Endothelial cell of umbilical vein (primary cell): ENCODE measurements around the gene UMPS. TPM values are rescaled to one million over a fixed set of nuclear protein-coding genes. Genes with fewer than 3 reads are reported as not detected.

ENCODE experiments used
- Bru-seq: library from RNA; stranded (reverse); fragments of 400-500 nt; gene quantifications from one replicate; lab custom pipeline; 2021; lab: Mats Ljungman, UMichigan
- BruChase-seq, 2 experiments: library from RNA; stranded (reverse); fragments of 400-500 nt; gene quantifications; one replicate each; lab custom pipeline; 2021; lab: Mats Ljungman, UMichigan
- BruUV-seq: library from RNA; stranded (reverse); fragments of 400-500 nt; replicated peaks from 2 replicates; lab custom pipeline; 2021; lab: Mats Ljungman, UMichigan
- CTCF ChIA-PET: fragments of 300-600, 350-600 bp; sonication (Branson Sonifier 250); formaldehyde crosslinking; loops from one replicate; lab custom pipeline; 2021; ENCODE audit warnings: antibody characterized with exemption, inconsistent platforms; lab: Charles Lee
- POLR2A ChIA-PET: fragments of 300-600, 350-600 bp; sonication (Branson Sonifier 250); formaldehyde crosslinking; loops from one replicate; lab custom pipeline; 2021; ENCODE audit warnings: antibody characterized with exemption, inconsistent platforms; lab: Charles Lee
- DNase-seq: peaks from one replicate; pipeline ENCODE4 v3.0.0-alpha.2; 2011; ENCODE audit warnings: low read depth, low spot score
- FAIRE-seq: peaks from 2 replicates; lab custom pipeline; 2011; peaks lifted over from hg19 to GRCh38; lab: Jason Lieb, UNC
- H2AFZ ChIP-seq: 2 replicates; pipeline ENCODE4 v1.6.0; 2012; ENCODE audit warnings: low read depth, low read length, control low read depth, inconsistent platforms
- H3K27ac ChIP-seq: 2 replicates; pipeline ENCODE4 v1.5.1; 2011; ENCODE audit warnings: low read depth, mild to moderate bottlenecking, control low read depth, low read length, moderate library complexity; ENCODE audit not compliant: insufficient read depth
- H3K27me3 ChIP-seq, 2 experiments: 2 replicates each; pipeline versions ENCODE4 v1.6.0 to v1.6.1; 2011; ENCODE audit warnings: low read length in 2 of 2, mixed read lengths in 1 of 2; ENCODE audit not compliant: control insufficient read depth in 2 of 2, insufficient read depth in 2 of 2
- H3K36me3 ChIP-seq, 2 experiments: 2 replicates in 1 of 2; 3 replicates in 1 of 2; pipeline ENCODE4 v1.5.1; 2011; ENCODE audit warnings: low read length in 2 of 2, mild to moderate bottlenecking in 1 of 2, moderate library complexity in 1 of 2; ENCODE audit not compliant: control insufficient read depth in 2 of 2, insufficient read depth in 2 of 2; ENCODE audit errors: extremely low read depth in 1 of 2
- H3K4me1 ChIP-seq: 3 replicates; pipeline ENCODE4 v1.5.1; 2011; ENCODE audit warnings: mild to moderate bottlenecking, low read length; ENCODE audit not compliant: control insufficient read depth, insufficient read depth; ENCODE audit errors: extremely low read depth
- H3K4me2 ChIP-seq: 2 replicates; pipeline ENCODE4 v1.6.1; 2011; ENCODE audit warnings: low read length, control low read depth, mixed read lengths; ENCODE audit not compliant: insufficient read depth
- H3K4me3 ChIP-seq, 3 experiments: fragments of 200-600 bp in 1 of 3; sonication (generic), shearing (Covaris generic) in 1 of 3; replicated peaks in 1 of 3; 2 replicates each; pipeline ENCODE4 v1.5.1; 2011 to 2016; ENCODE audit warnings: control low read depth in 3 of 3, low read length in 3 of 3, mild to moderate bottlenecking in 2 of 3, inconsistent platforms in 1 of 3, low read depth in 1 of 3, moderate library complexity in 1 of 3; ENCODE audit not compliant: insufficient read depth in 1 of 3
- H3K79me2 ChIP-seq: 2 replicates; pipeline ENCODE4 v1.6.0; 2012; ENCODE audit warnings: low read length, inconsistent platforms; ENCODE audit not compliant: control insufficient read depth, insufficient read depth
- H3K9ac ChIP-seq: replicated peaks from 2 replicates; pipeline ENCODE3; 2011; ENCODE audit warnings: low read length, control low read depth; ENCODE audit not compliant: insufficient read depth; ENCODE audit errors: extremely low read depth
- H3K9me1 ChIP-seq: replicated peaks from 3 replicates; pipeline ENCODE4 v1.6.0; 2011; ENCODE audit warnings: mild to moderate bottlenecking, low read length; ENCODE audit not compliant: control insufficient read depth, insufficient read depth; ENCODE audit errors: extremely low read depth
- H3K9me3 ChIP-seq: replicated peaks from 2 replicates; pipeline ENCODE4 v1.5.1; 2012; ENCODE audit warnings: low read length, inconsistent platforms; ENCODE audit not compliant: control insufficient read depth, insufficient read depth
- H4K20me1 ChIP-seq: replicated peaks from 2 replicates; pipeline ENCODE3; 2011; ENCODE audit warnings: mild to moderate bottlenecking, low read length; ENCODE audit not compliant: control insufficient read depth, insufficient read depth; ENCODE audit errors: extremely low read depth
- FOS ChIP-seq: IDR thresholded peaks from 2 replicates; pipeline ENCODE4 v1.6.1; 2011; ENCODE audit warnings: mild to moderate bottlenecking, low read length, moderate library complexity, borderline replicate concordance; ENCODE audit not compliant: insufficient read depth
- GATA2 ChIP-seq: IDR thresholded peaks from 2 replicates; pipeline ENCODE4 v1.7.0; 2011; ENCODE audit warnings: low read depth, mild to moderate bottlenecking, moderate library complexity, mixed read lengths, low read length; ENCODE audit not compliant: insufficient read length, insufficient read depth
- JUN ChIP-seq: IDR thresholded peaks from 2 replicates; pipeline ENCODE4 v1.6.1; 2011; ENCODE audit warnings: borderline replicate concordance, low read depth; ENCODE audit not compliant: insufficient read length, insufficient read depth
- MAX ChIP-seq: IDR thresholded peaks from 2 replicates; pipeline ENCODE4 v1.6.1; 2011; ENCODE audit not compliant: insufficient read depth, insufficient read length
- MYC ChIP-seq: IDR thresholded peaks from one replicate; pipeline ENCODE4 v1.6.1; 2011; ENCODE audit warnings: mild to moderate bottlenecking, low read depth, low read length
- POLR2A ChIP-seq: IDR thresholded peaks from 2 replicates; pipeline ENCODE4 v1.6.1; 2012; ENCODE audit warnings: low read depth, mild to moderate bottlenecking, control low read depth, low read length
- POLR2AphosphoS5 ChIP-seq: IDR thresholded peaks from 2 replicates; pipeline ENCODE4 v1.6.1; 2012; ENCODE audit warnings: low read depth, mild to moderate bottlenecking, control low read depth, low read length, moderate library complexity; ENCODE audit not compliant: insufficient read depth
- dilution Hi-C: fragments of 300-500 bp; cut with MboI; formaldehyde crosslinking; loops from one replicate; pipeline ENCODE4 v1.15.0; 2019; ENCODE audit warnings: low sequenced_read_pairs; ENCODE audit not compliant: extremely low pct_ligation_motif_present
- intact Hi-C: fragments of 100-400 bp; cut with micrococcal nuclease; formaldehyde crosslinking; loops from one replicate; pipeline ENCODE4 v1.10.0; 2022
- long read RNA-seq: library from polyadenylated mRNA; stranded (forward); transcript quantifications from one replicate; pipeline ENCODE4 v2.0.0, GENCODE V29; 2021
- polyA minus RNA-seq, 3 experiments: library from RNA; depleted of rRNA, polyadenylated mRNA; stranded (reverse); fragments of >200 nt; gene quantifications; 1 replicate in 1 of 3; 2 replicates in 2 of 3; pipeline ENCODE4 v1.2.3, GENCODE V29; 2011
- polyA plus RNA-seq, 4 experiments: library from polyadenylated mRNA; depleted of rRNA in 3 of 4; stranded (reverse) in 3 of 4; unstranded in 1 of 4; fragments of >200 nt; gene quantifications; 2 replicates each; pipeline versions ENCODE4 v1.2.1 to v1.2.3, GENCODE V29; 2011 to 2012; ENCODE audit warnings: missing spikeins in 1 of 4
- total RNA-seq: library from RNA; stranded (reverse); gene quantifications from 2 replicates; pipeline ENCODE4 v1.2.3, GENCODE V29; 2021

Gene UMPS
- total RNA-seq (41.9 and 50.2 TPM in 2 replicates), polyA plus RNA-seq (21.5 and 38.6 TPM in 2 replicates), polyA minus RNA-seq (21.2 and 22.3 TPM in 2 replicates), Bru-seq, nascent RNA (percentile 81 among the genes with signal in this experiment), BruChase-seq, experiment 1, labeled RNA remaining after a 6-hour chase (percentile 76 among the genes with signal in this experiment), BruChase-seq, experiment 2, labeled RNA remaining after a 2-hour chase (percentile 80 among the genes with signal in this experiment)
- polyA plus RNA-seq (2011; cell fraction: cytosol; rRNA removed): 32.4 and 35.7 TPM in 2 replicates
- 19.1 and 27.0 TPM in 2 replicates for polyA plus RNA-seq (2011; cell fraction: nucleus; rRNA removed)
- 29.0 and 36.5 TPM in 2 replicates for polyA plus RNA-seq (2012)
- polyA minus RNA-seq (2011; cell fraction: cytosol; rRNA and poly(A)+ RNA removed): 118 TPM
- polyA minus RNA-seq (2011; cell fraction: nucleus; rRNA and poly(A)+ RNA removed): 6.8 and 10.1 TPM in 2 replicates
- long read RNA-seq, full-length matches to known transcripts: 140 of 145 reads
- long read RNA-seq, partial matches to known transcripts: 3 of 145 reads
- long read RNA-seq, other reads (novel, unspliced or antisense): 2 of 145 reads

GRCh38 chr3:124730129-124730940, at the start of gene UMPS:
Gene UMPS, plus strand, starts transcription at chr3:124730452. Its CDS starts 20 bp downstream, at chr3:124730472.
- peaks cover 18% of the 10 kb centered on the region for H3K4me1 ChIP-seq
- FAIRE-seq (peak; percentile 87), DNase-seq (peak; percentile 86)
- POLR2A ChIA-PET: no interaction called here
- peak within 1 kb of the TSS; percentile 85 for H2AFZ ChIP-seq
- no TSS peak for BruUV-seq
- H3K4me3 ChIP-seq: peak within 1 kb of the TSS; percentile 14 to 80 (median 79)
- intact Hi-C loops: no loop called here
- peaks cover 0 to 4% of the 10 kb centered on the region in 2 experiments for H3K36me3 ChIP-seq
- H3K9me3 ChIP-seq: no peaks in the 10 kb centered on the region
- H3K4me2 ChIP-seq: peak within 1 kb of the TSS; percentile 90
- H3K27me3 ChIP-seq: peaks cover 4 to 19% of the 10 kb centered on the region in 2 experiments
- H3K27ac ChIP-seq: peak within 1 kb of the TSS; percentile 54
- no peaks in the 10 kb centered on the region for H4K20me1 ChIP-seq
- peaks cover 41% of the 10 kb centered on the region for H3K79me2 ChIP-seq
- dilution Hi-C loops: no loop called here
- TF ChIP-seq FOS (no peak), POLR2AphosphoS5 (peak; percentile 96), POLR2A (peak; percentile 96), GATA2 (no peak), MYC (peak; percentile 33), MAX (peak; percentile 26), JUN (peak; percentile 68)
- H3K9ac ChIP-seq: peak within 1 kb of the TSS; percentile 87
- no peaks in the 10 kb centered on the region for H3K9me1 ChIP-seq
- CTCF ChIA-PET: interaction anchor here (1.0 to 2.0 kb wide), 3 partner anchors 30 to 171 kb away, joined by 3 to 7 read pairs (median 6); no protein-coding TSS in a partner anchor
